ENCODE measurements around the gene FADS3.

DNA sequence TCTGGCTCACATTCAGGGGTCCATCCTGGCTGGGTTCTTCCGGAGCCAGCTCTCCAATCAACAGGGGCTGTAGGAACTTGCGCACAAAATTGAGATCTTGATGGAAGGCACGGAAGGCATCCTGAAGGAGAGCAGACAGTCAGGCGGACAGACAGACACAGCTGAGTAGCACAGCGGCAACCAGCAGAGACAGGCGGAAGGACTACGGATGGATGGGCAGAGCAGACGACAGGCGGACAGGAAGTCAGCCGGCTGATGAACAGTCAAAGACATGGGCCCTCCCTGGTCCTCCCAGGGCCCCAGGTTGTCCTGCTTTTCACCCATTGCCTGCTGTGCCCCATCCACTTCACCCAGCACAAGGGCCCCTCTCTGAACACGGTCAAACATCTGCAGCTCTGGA lies 11.3 kb downstream of the FADS3 start:
- TF ChIP-seq, protein P1, sequence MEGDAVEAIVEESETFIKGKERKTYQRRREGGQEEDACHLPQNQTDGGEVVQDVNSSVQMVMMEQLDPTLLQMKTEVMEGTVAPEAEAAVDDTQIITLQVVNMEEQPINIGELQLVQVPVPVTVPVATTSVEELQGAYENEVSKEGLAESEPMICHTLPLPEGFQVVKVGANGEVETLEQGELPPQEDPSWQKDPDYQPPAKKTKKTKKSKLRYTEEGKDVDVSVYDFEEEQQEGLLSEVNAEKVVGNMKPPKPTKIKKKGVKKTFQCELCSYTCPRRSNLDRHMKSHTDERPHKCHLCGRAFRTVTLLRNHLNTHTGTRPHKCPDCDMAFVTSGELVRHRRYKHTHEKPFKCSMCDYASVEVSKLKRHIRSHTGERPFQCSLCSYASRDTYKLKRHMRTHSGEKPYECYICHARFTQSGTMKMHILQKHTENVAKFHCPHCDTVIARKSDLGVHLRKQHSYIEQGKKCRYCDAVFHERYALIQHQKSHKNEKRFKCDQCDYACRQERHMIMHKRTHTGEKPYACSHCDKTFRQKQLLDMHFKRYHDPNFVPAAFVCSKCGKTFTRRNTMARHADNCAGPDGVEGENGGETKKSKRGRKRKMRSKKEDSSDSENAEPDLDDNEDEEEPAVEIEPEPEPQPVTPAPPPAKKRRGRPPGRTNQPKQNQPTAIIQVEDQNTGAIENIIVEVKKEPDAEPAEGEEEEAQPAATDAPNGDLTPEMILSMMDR (conservative IDR thresholded peaks at IDR 0.05 in 1 of 2, IDR thresholded peaks at IDR 0.05 in 1 of 2; ENCODE audit: extremely low read depth in 1 of 2, insufficient read depth in 1 of 2, low read depth in 1 of 2, low read length in 2 of 2): no peak
- TF ChIP-seq EZH2 (IDR thresholded peaks at IDR 0.05; ENCODE audit: borderline replicate concordance, low read length): no peak
